Psoas muscle (tissue), 8 donors: Measurements from ENCODE around the gene PCDHA10. TPM values are rescaled to one million over a fixed set of nuclear protein-coding genes. Genes with fewer than 3 reads are reported as not detected.
"Not testable (repeated sequence)": the region's sequence is repeated elsewhere in the genome, so short reads cannot be mapped to it uniquely, and the experiment has no call there.

Experiments
- ATAC-seq, 4 donors: fragments of 200-7000 bp; cut with Tn5 transposase; one replicate each; pipeline ENCODE4 v1.9.1; 2020; ENCODE audit warnings: moderate library complexity in 3 of 4, mild to moderate bottlenecking in 2 of 4
- DNase-seq, 2 donors: peaks; one replicate each; pipeline ENCODE4 v3.0.0-alpha.2; 2020
- H3K27ac ChIP-seq: fragments of 200-600 bp; one replicate; pipeline ENCODE4 v1.8.0; 2022
- H3K27me3 ChIP-seq, 3 donors: fragments of 200-600 bp in 1 of 3; one replicate each; pipeline versions ENCODE4 v1.6.1 to v1.8.0; 2013 to 2022; ENCODE audit warnings: low read length in 2 of 3, mild to moderate bottlenecking in 2 of 3, moderate library complexity in 1 of 3; ENCODE audit not compliant: insufficient read depth in 3 of 3
- H3K36me3 ChIP-seq, 2 donors: fragments of 200-600 bp in 1 of 2; one replicate each; pipeline versions ENCODE4 v1.6.1 to v1.8.0; 2013 to 2022; ENCODE audit warnings: low read depth in 1 of 2, mild to moderate bottlenecking in 1 of 2, moderate library complexity in 1 of 2; ENCODE audit not compliant: insufficient read depth in 1 of 2
- H3K4me1 ChIP-seq: fragments of 200-600 bp; one replicate; pipeline ENCODE4 v1.8.0; 2022
- H3K4me3 ChIP-seq: fragments of 200-600 bp; one replicate; pipeline ENCODE4 v1.8.0; 2022; ENCODE audit warnings: mild to moderate bottlenecking
- H3K9me3 ChIP-seq: fragments of 200-600 bp; one replicate; pipeline ENCODE4 v1.8.0; 2022
- CTCF ChIP-seq: fragments of 200-600 bp; IDR thresholded peaks from one replicate; pipeline ENCODE4 v1.8.0; 2022; ENCODE audit warnings: antibody characterized with exemption
- WGBS, 3 donors: extraction: QIAGEN DNeasy Blood & Tissue Kit; methylation state at CpG; one replicate each; pipeline versions ENCODE4 v1.1.6 to v1.1.7; 2013; 5-methylcytosine and 5-hydroxymethylcytosine counted together
- intact Hi-C, 2 donors: fragments of 100-400 bp; cut with DNase I; formaldehyde crosslinking; loops; one replicate each; pipeline versions ENCODE4 v1.11.0 to v1.14.2; 2022
- polyA plus RNA-seq, 3 donors: library from polyadenylated mRNA; stranded (reverse); fragments of 200-250 nt; gene quantifications; one replicate each; pipeline ENCODE4 v1.2.3, GENCODE V29; 2013
- total RNA-seq, 4 donors: library from RNA; stranded (reverse); fragmentation: NEBNext Ultra II Directional in 2 of 4; extraction: Animal tissue kit (Norgen Biotek cat#: 25700) in 2 of 4; gene quantifications; one replicate each; pipeline versions ENCODE4 v1.2.1 to v1.2.4, GENCODE V29; 2021 to 2023
- donor health status: healthy with polysubstance abuse.
- donor health status: DM: no; HTN: no; CAD: no; lungs with moderate emphysema.
- donor health status: Bipolar disorder and iron deficiency.
- donor health status: healthy.
- donor health status: DM: yes; HTN: yes; CAD: no.
- donor health status: DM: no; HTN: no; CAD: no.
- donor health status: DM: no; HTN: no; CAD: no.
- donor health status: DM: yes; HTN: yes; CAD: no.

Gene PCDHA10
- total and polyA plus RNA-seq, 7 donors = 0.05 to 0.12 (median 0.11) TPM; not detected in 4

GRCh38 chr5:140828362-140828737, 27.3 kb upstream of the PCDHA10 start:
- no peak overlapping the region for H3K27ac ChIP-seq
- intact Hi-C loops = no loop called here
- TF ChIP-seq CTCF = no peak
- H3K4me1 ChIP-seq = no peaks in the 10 kb centered on the region
- H3K9me3 ChIP-seq = peaks cover 5% of the 10 kb centered on the region
- H3K36me3 ChIP-seq = no peaks in the 10 kb centered on the region
- H3K27me3 ChIP-seq = peaks cover 0 to 34% (median 8%) of the 10 kb centered on the region in 3 donors
- no peak overlapping the region for H3K4me3 ChIP-seq
- ATAC-seq = no peak
- 9 to 20% (median 20%) methylated on average over 16 to 18 of the region's 18 CpGs for WGBS, 3 donors
- DNase-seq = no peak

- intact Hi-C loops, H3K4me1 ChIP-seq, H3K4me3 ChIP-seq, H3K36me3 ChIP-seq, H3K9me3 ChIP-seq, H3K27ac ChIP-seq, ATAC-seq, DNase-seq: not testable (repeated sequence)
- peaks cover 0 to 42% (median 8%) of the 10 kb centered on the region in 3 donors for H3K27me3 ChIP-seq
- 36 to 48% (median 38%) methylated on average over 96 to 106 of the region's 106 CpGs for WGBS, 3 donors
Observed at GRCh38 chr5:140829511-140830501, 25.9 kb upstream of the PCDHA10 start.

- intact Hi-C loops = no loop called here
- DNase-seq (no peak), ATAC-seq (no peak)
- no peak within 1 kb of the TSS for H3K4me3 ChIP-seq
- WGBS, 3 donors = 7 to 14% (median 8%) methylated on average over 8 of the region's 8 CpGs
- peaks cover 0 to 31% (median 5%) of the 10 kb centered on the region in 3 donors for H3K27me3 ChIP-seq
- H3K36me3 ChIP-seq = no peaks in the 10 kb centered on the region
- no peak for TF ChIP-seq CTCF
- H3K27ac ChIP-seq = no peak within 1 kb of the TSS
- no peaks in the 10 kb centered on the region for H3K4me1 ChIP-seq
- peaks cover 21% of the 10 kb centered on the region for H3K9me3 ChIP-seq
Observed at GRCh38 chr5:140833993-140834392, 21.7 kb upstream of the PCDHA10 start, which contains the start of gene PCDHA7. Gene PCDHA7, plus strand, starts transcription at chr5:140834269. Its CDS starts 115 bp downstream, at chr5:140834384.

- H3K9me3 ChIP-seq = peaks cover 16% of the 10 kb centered on the region
- DNase-seq, H3K36me3 ChIP-seq, H3K4me3 ChIP-seq, intact Hi-C loops, ATAC-seq, H3K4me1 ChIP-seq, H3K27ac ChIP-seq: not testable (repeated sequence)
- WGBS, 3 donors = 13 to 21% (median 16%) methylated on average over 23 to 26 of the region's 38 CpGs
- peaks cover 0 to 31% (median 5%) of the 10 kb centered on the region in 3 donors for H3K27me3 ChIP-seq
Observed at GRCh38 chr5:140834439-140835008, 21.2 kb upstream of the PCDHA10 start.

- WGBS, 3 donors = 36 to 45% (median 37%) methylated on average over 90 to 103 of the region's 103 CpGs
- DNase-seq = peak in 1 of 2 donors; percentile 31
- H3K27me3 ChIP-seq = peaks cover 0 to 31% (median 5%) of the 10 kb centered on the region in 3 donors
- TF ChIP-seq CTCF = no peak
- ATAC-seq = no peak
- H3K27ac ChIP-seq = no peak overlapping the region
- H3K9me3 ChIP-seq = peaks cover 16% of the 10 kb centered on the region
- no peak overlapping the region for H3K4me3 ChIP-seq
- intact Hi-C loops = no loop called here
- H3K36me3 ChIP-seq = no peaks in the 10 kb centered on the region
- H3K4me1 ChIP-seq = no peaks in the 10 kb centered on the region
Observed at GRCh38 chr5:140835622-140836510, 19.8 kb upstream of the PCDHA10 start.
